ENCODE data around the gene TBX6. TPM values are rescaled to one million over a fixed set of nuclear protein-coding genes. Genes with fewer than 3 reads are reported as not detected.

Gene TBX6
- total RNA-seq, 2 donors from 2014 or later, result 0.85 to 1.6 TPM

DNA sequence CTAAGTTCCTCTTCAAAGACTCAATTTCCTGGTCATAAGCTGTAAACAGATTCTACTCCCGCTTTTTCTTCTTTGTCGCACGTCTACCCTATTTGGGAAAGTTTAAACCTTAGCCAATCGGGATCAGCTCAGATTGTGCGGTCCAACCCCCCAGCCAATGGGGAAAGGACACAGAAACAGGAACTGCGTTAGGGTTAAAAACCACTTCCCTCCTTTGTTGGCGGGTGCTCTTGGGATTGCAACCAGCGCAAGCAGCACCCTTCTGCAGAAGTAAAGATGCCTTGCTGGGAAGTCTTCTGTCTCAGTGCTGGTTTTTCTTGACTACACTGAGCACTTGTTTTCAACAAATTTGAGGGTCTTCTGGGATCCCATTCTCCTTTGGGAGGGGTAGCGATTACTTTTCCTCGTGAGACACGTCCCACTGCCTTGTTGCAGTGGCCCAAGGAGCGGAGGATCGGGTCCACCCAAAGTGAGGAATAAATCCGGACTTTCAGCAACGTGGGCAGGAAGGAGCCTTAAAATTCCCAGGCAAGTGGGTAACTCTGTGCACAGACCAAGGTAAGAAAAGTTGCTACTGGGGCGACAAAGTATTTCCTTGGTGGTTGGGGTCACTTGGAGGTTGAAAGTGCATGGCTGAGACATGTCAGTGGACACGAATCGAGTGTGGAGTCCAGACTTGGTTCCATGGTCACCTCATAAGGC, 5.3 kb upstream of the TBX6 start:
- H3K36me3 ChIP-seq, result peaks cover 3% of the 10 kb centered on the region
- intact Hi-C loops (cut with DNase I), result loop anchor here (10.0 kb wide), 2 partner anchors 258 to 318 kb away; partner anchors contain the start of gene CD2BP2
- no peaks in the 10 kb centered on the region for H3K9me3 ChIP-seq
- peaks cover 8% of the 10 kb centered on the region for H3K4me1 ChIP-seq
- DNase-seq, result no peak
- H3K4me3 ChIP-seq, result peak overlapping the region; percentile 71
- H3K27me3 ChIP-seq, result no peaks in the 10 kb centered on the region
- peak overlapping the region; percentile 88 for H3K27ac ChIP-seq
- TF ChIP-seq, protein P1, sequence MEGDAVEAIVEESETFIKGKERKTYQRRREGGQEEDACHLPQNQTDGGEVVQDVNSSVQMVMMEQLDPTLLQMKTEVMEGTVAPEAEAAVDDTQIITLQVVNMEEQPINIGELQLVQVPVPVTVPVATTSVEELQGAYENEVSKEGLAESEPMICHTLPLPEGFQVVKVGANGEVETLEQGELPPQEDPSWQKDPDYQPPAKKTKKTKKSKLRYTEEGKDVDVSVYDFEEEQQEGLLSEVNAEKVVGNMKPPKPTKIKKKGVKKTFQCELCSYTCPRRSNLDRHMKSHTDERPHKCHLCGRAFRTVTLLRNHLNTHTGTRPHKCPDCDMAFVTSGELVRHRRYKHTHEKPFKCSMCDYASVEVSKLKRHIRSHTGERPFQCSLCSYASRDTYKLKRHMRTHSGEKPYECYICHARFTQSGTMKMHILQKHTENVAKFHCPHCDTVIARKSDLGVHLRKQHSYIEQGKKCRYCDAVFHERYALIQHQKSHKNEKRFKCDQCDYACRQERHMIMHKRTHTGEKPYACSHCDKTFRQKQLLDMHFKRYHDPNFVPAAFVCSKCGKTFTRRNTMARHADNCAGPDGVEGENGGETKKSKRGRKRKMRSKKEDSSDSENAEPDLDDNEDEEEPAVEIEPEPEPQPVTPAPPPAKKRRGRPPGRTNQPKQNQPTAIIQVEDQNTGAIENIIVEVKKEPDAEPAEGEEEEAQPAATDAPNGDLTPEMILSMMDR (IDR thresholded peaks at IDR 0.05), result no peak
- peak overlapping the region in 1 of 2 donors; percentile 85 for H3K9ac ChIP-seq (ENCODE audit: low read depth in 2 of 2, low read length in 2 of 2)

DNA sequence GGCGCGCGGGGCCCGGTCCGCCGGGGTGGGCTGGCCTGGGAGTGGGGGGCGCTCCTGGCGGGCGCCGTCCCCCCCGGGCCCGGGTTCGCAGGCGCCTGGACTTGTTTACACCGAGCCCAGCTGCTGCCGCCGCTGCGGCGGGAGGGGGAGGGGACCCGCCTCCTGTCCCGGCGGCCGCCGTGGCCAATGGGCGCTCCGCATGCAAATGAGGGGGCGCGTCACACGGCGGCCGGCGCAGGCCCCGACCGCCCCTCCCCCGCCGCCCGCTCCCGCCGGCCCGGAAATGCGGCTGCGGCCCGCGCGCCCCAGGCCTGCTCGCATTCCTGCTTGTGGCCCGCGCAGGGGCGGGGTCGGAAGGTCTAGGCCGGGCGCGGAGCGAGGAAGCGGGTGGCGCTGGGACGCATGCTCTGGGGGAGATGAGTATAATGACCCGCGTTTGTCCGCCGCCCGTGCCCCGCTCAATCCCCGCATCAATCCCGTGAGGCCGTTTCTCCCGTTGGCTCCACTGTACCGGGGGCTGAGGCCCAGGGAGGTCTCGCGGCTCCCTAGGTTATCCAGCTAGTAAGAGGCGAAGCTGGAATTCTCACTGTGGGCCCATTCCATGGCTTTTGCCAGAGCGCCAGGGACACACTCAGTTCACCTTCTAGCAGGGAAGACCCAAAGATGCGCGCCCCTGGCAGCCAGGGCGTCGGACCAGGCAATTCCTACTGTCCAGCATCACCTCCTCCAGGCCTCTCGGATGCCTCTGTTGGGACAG, 4.6 kb upstream of the TBX6 start, which contains the start of gene YPEL3:
YPEL3 (minus strand) TSS at position 109 of the 757 bp plus-strand sequence. CDS start 731 bp downstream, outside the sequence.
- H3K9ac ChIP-seq (ENCODE audit: low read depth in 2 of 2, low read length in 2 of 2), result peak within 1 kb of the TSS; percentile 94 to 98
- H3K4me1 ChIP-seq, result peaks cover 9% of the 10 kb centered on the region
- peak within 1 kb of the TSS; percentile 88 for H3K27ac ChIP-seq
- H3K9me3 ChIP-seq, result no peaks in the 10 kb centered on the region
- H3K36me3 ChIP-seq, result peaks cover 3% of the 10 kb centered on the region
- TF ChIP-seq, protein P1 (IDR thresholded peaks at IDR 0.05), result no peak
- DNase-seq, result peak; percentile 91
- H3K27me3 ChIP-seq, result no peaks in the 10 kb centered on the region
- intact Hi-C loops (cut with DNase I), result loop anchor here (10.0 kb wide), 2 partner anchors 259 to 319 kb away; partner anchors contain the start of gene CD2BP2
- H3K4me3 ChIP-seq, result peak within 1 kb of the TSS; percentile 71

DNA sequence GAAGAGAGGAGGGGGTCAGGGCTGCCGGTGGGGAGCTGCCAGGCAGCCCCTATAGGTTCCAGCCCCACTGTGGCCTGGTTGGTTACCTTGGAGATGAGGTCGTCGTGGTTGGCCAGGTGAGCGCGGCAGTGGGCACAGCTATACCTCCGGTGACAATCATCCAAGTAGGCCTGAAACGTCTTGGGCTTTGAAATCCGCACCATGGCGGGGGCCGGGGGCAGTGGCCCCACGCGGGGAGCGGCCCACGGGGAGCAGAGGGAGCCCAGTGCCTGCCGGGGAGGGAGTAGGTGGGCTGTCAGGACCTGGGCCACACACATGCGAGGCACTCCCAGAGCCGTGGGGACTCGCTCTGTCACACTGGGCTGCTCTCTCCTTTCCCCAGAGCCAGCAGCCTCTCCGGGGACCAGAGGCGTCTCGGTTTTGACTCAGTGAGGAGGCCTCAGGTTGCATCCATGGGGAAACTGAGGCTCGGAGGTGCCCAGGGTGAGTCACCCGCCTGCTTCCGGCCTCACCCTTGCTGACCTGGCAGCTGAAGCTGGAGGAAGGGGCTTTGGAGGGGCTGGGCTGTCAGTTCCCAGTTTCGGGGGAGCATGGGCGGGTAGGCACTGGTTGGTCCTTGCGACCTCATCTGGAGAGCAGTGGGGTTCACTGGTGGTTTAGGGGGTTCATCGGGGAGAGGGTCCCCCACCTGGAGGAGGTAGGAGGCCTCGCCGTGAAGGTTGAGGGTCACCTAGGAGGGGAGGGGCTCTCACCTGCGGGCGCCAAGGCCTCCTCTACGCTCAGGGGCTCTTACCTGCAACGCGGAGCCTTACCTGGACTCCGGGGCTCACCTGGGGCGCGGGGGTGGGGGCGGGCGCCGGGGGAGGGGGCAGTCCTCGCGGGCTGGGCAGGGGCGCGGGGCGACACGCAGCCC, 3.7 kb upstream of the TBX6 start:
- intact Hi-C loops (cut with DNase I), result loop anchor here (10.0 kb wide), 2 partner anchors 259 to 319 kb away; partner anchors contain the start of gene CD2BP2
- peak; percentile 50 for DNase-seq
- peaks cover 3% of the 10 kb centered on the region for H3K36me3 ChIP-seq
- no peaks in the 10 kb centered on the region for H3K27me3 ChIP-seq
- peak overlapping the region; percentile 71 for H3K4me3 ChIP-seq
- H3K9me3 ChIP-seq, result no peaks in the 10 kb centered on the region
- TF ChIP-seq, protein P1 (IDR thresholded peaks at IDR 0.05), result no peak
- H3K9ac ChIP-seq (ENCODE audit: low read depth in 2 of 2, low read length in 2 of 2), result peak overlapping the region; percentile 94 to 98
- peaks cover 13% of the 10 kb centered on the region for H3K4me1 ChIP-seq
- peak overlapping the region; percentile 88 for H3K27ac ChIP-seq

DNA sequence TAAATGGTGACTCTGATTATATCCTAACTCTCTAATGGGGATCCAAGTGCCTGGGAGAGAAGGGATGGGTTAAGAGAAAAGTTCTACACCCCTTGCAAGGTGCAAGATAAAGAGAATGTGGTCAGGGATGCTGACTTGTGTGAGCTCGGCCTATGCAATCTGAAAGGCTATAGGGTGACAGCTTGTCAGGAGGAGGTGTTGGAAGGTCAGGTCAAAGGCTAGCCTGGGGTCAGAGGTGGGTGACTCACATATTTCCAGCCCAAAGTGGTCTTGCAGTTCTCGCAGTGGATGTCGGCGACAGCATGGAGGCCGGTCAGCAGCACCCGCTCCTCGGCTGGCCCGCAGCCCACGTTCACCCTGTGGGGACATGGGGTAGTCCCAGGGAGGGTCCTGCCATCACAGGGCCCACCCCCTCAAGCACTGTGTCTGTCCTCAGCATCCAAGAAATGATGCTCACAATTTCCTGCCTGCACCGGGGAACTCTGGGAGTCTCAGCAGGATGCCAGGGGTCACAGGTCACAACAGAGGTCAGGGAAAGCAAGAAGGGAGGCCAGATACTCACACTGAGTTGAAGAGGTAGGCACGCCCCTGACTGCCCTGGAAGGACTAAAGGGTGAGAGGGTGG, 2.9 kb upstream of the TBX6 start:
- no peak for DNase-seq
- H3K9me3 ChIP-seq, result no peaks in the 10 kb centered on the region
- H3K9ac ChIP-seq (ENCODE audit: low read depth in 2 of 2, low read length in 2 of 2), result peak overlapping the region; percentile 94 to 98
- H3K27me3 ChIP-seq, result no peaks in the 10 kb centered on the region
- peak overlapping the region; percentile 71 for H3K4me3 ChIP-seq
- TF ChIP-seq, protein P1 (IDR thresholded peaks at IDR 0.05), result no peak
- H3K27ac ChIP-seq, result peak overlapping the region; percentile 88
- H3K36me3 ChIP-seq, result peaks cover 3% of the 10 kb centered on the region
- peaks cover 13% of the 10 kb centered on the region for H3K4me1 ChIP-seq
- intact Hi-C loops (cut with DNase I), result loop anchor here (10.0 kb wide), 2 partner anchors 260 to 320 kb away; partner anchors contain the start of gene CD2BP2
